ENCODE results near the gene SIPA1L3.

DNA sequence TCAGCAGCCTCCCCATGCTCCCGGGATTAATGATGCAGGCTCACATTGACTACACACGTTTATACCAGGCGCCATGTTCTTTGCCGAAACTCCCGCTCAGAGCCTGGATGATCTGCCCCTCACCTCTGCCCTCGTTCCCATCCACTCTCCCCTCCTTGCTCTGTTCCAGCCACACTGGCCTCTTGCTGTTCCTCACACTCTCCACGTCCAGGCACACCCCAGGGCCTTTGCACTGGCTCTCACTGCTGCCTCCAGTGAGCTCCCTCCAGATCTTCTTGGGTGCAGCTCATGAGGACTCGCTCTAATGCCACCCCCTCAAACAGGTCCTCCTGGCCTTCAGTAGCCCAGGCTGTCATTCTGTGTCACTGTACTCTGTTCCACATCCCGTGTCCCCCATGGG is 277.8 kb downstream of the SIPA1L3 start:
- TF ChIP-seq, protein P1, sequence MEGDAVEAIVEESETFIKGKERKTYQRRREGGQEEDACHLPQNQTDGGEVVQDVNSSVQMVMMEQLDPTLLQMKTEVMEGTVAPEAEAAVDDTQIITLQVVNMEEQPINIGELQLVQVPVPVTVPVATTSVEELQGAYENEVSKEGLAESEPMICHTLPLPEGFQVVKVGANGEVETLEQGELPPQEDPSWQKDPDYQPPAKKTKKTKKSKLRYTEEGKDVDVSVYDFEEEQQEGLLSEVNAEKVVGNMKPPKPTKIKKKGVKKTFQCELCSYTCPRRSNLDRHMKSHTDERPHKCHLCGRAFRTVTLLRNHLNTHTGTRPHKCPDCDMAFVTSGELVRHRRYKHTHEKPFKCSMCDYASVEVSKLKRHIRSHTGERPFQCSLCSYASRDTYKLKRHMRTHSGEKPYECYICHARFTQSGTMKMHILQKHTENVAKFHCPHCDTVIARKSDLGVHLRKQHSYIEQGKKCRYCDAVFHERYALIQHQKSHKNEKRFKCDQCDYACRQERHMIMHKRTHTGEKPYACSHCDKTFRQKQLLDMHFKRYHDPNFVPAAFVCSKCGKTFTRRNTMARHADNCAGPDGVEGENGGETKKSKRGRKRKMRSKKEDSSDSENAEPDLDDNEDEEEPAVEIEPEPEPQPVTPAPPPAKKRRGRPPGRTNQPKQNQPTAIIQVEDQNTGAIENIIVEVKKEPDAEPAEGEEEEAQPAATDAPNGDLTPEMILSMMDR (IDR thresholded peaks at IDR 0.05; ENCODE audit: low read depth, low read length), result no peak
- no peak for TF ChIP-seq EZH2phosphoT487 (IDR thresholded peaks at IDR 0.05; ENCODE audit: low read depth)

Measured in OCI-LY3 (cell line).